Stomach (tissue), 9 donors: ENCODE measurements around the gene S100A8. TPM values are rescaled to one million over a fixed set of nuclear protein-coding genes. Genes with fewer than 3 reads are reported as not detected.

Experiments used
- DNase-seq, 2 donors: peaks; one replicate each; pipeline versions ENCODE4 v3.0.0 to v3.0.0-alpha.2; 2013 to 2019
- H3K27ac ChIP-seq, 5 donors: fragments of 200-600 bp in 4 of 5; sonication (generic) in 4 of 5; one replicate each; pipeline ENCODE4 v1.5.1; 2013 to 2019; ENCODE audit warnings: mild to moderate bottlenecking in 1 of 5, moderate library complexity in 1 of 5
- H3K27me3 ChIP-seq, 3 donors: fragments of 200-600 bp; sonication (generic); one replicate each; pipeline ENCODE4 v1.5.1; 2017 to 2019; ENCODE audit warnings: mixed run types in 1 of 3
- H3K36me3 ChIP-seq, 4 donors: fragments of 200-600 bp; sonication (generic); 1 replicate in 3 of 4; 2 replicates in 1 of 4; pipeline ENCODE4 v1.5.1; 2016 to 2019
- H3K4me1 ChIP-seq, 4 donors: fragments of 200-600 bp; sonication (generic); one replicate each; pipeline ENCODE4 v1.5.1; 2016 to 2019
- H3K4me3 ChIP-seq, 4 donors: fragments of 200-600 bp; sonication (generic) in 3 of 4; one replicate each; pipeline ENCODE4 v1.5.1; 2016 to 2019; ENCODE audit warnings: mild to moderate bottlenecking in 1 of 4
- H3K9me3 ChIP-seq, 4 donors: fragments of 200-600 bp; sonication (generic); one replicate each; pipeline ENCODE4 v1.5.1; 2016 to 2019
- EP300 ChIP-seq: sonication (generic); formaldehyde crosslinking; IDR thresholded peaks from one replicate; pipeline ENCODE4 v1.6.1; 2017; ENCODE audit warnings: antibody characterized with exemption
- POLR2A ChIP-seq, 4 donors: fragments of 450-650 bp; IDR thresholded peaks; one replicate each; pipeline ENCODE4 v1.6.1; 2016; ENCODE audit warnings: antibody characterized with exemption in 4 of 4, control low read depth in 2 of 4, mild to moderate bottlenecking in 1 of 4, moderate library complexity in 1 of 4
- POLR2AphosphoS5 ChIP-seq, 3 donors: sonication (generic); formaldehyde crosslinking; IDR thresholded peaks; one replicate each; pipeline ENCODE4 v1.6.1; 2016; ENCODE audit warnings: antibody characterized with exemption in 3 of 3
- WGBS, 5 donors: extraction: QIAGEN DNeasy Blood & Tissue Kit in 3 of 5; methylation state at CpG; one replicate each; pipeline versions ENCODE4 v1.1.5 to v1.1.7; 2013 to 2018; 5-methylcytosine and 5-hydroxymethylcytosine counted together
- intact Hi-C: fragments of 100-400 bp; cut with DNase I; formaldehyde crosslinking; loops from one replicate; pipeline ENCODE4 v1.15.1; 2023; ENCODE audit warnings: low total_unique reads
- polyA plus RNA-seq, 3 donors: library from polyadenylated mRNA; stranded (reverse); fragments of 200-250 nt; gene quantifications; one replicate each; pipeline ENCODE4 v1.2.3, GENCODE V29; 2013
- small RNA-seq, 4 donors: library from RNA; depleted of rRNA; stranded (forward); fragments of <200 nt; gene quantifications; one replicate each; pipeline ENCODE3, GENCODE V24; 2016
- total RNA-seq, 5 donors: library from RNA; depleted of rRNA; stranded (reverse); fragments of >200 nt; gene quantifications; one replicate each; pipeline versions ENCODE4 v1.1.0 to v1.2.3, GENCODE V29; 2014 to 2016
- TF ChIP-seq, protein P1 (sequence below), 7 experiments: fragments of 450-650 bp in 4 of 7; fragments of 200-600 bp in 3 of 7; sonication (generic) in 3 of 7; IDR thresholded peaks; one replicate each; pipeline ENCODE4 v1.5.1; 2016 to 2019; ENCODE audit warnings: antibody characterized with exemption in 7 of 7, control low read depth in 2 of 7, mild to moderate bottlenecking in 1 of 7
- donor health status: healthy with polysubstance abuse.
- donor health status: Bipolar disorder and iron deficiency.
- donor health status: healthy.

Gene S100A8
- total and polyA plus RNA-seq, 8 donors = 16.8 to 21,822 (median 86.4) TPM; not detected in 1

DNA sequence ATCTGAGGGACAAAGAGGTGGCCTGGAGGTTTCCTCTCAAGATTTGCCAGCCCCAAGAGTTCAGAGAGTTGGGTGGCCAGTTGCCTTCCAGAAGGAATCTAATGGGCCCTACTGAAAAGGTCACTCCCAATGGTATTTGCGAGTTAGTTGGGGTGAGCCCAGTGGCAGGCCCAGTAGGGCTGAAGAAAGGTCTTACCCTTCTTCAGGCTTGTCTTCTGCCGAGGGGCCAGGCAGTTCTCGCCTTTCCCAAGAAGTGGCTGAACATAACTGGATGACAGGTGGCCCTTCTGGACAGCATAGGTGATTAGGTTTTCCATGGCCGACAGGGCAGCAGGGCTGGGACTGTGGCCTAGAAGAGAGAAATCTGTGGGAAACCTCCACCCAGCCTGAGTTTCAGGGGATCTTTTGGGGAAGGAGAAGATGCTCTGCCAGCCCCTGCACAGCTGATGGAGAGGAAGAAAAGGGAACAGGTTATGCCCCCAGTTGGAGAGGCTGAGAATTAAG lies 49.4 kb downstream of the S100A8 start:
- TF ChIP-seq, protein P1, sequence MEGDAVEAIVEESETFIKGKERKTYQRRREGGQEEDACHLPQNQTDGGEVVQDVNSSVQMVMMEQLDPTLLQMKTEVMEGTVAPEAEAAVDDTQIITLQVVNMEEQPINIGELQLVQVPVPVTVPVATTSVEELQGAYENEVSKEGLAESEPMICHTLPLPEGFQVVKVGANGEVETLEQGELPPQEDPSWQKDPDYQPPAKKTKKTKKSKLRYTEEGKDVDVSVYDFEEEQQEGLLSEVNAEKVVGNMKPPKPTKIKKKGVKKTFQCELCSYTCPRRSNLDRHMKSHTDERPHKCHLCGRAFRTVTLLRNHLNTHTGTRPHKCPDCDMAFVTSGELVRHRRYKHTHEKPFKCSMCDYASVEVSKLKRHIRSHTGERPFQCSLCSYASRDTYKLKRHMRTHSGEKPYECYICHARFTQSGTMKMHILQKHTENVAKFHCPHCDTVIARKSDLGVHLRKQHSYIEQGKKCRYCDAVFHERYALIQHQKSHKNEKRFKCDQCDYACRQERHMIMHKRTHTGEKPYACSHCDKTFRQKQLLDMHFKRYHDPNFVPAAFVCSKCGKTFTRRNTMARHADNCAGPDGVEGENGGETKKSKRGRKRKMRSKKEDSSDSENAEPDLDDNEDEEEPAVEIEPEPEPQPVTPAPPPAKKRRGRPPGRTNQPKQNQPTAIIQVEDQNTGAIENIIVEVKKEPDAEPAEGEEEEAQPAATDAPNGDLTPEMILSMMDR (IDR thresholded peaks at IDR 0.05) = no peak
- TF ChIP-seq POLR2AphosphoS5 (IDR thresholded peaks at IDR 0.05) = no peak
- TF ChIP-seq EP300 = no peak
- no peak for TF ChIP-seq POLR2A (IDR thresholded peaks at IDR 0.05)
- DNase-seq = no peak
- Histone ChIP-seq H3K27ac (no peak overlapping the region), H3K4me3 (no peak overlapping the region), H3K27me3 (peaks cover 0 to 37% (median 0%) of the 10 kb centered on the region in 3 donors), H3K36me3 (no peaks in the 10 kb centered on the region), H3K9me3 (no peaks in the 10 kb centered on the region), H3K4me1 (peaks cover 0 to 14% (median 0%) of the 10 kb centered on the region in 4 donors)
- WGBS, 5 donors = 84 to 95% (median 88%) methylated on average over 4 of the region's 4 CpGs
- intact Hi-C loops = no loop called here

DNA sequence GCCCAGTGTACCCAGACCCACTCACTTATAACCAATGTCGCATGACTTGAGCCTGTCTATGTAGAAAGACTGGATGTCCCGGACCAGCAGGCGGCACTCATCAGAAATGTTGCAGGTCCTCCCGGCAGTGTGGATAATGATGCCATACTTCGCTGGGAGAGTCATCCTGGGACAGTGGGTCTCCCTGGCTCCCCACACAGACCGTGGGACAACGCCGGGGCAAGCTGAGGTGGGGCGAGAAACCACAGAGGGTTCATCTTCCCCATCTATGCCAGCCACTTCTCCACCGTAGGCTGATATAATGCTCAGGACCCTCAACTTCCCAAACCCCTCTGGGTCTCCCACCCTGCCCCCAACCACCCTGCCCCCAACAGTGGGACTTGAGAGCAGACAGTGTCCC lies 50.5 kb downstream of the S100A8 start:
- H3K36me3 ChIP-seq = no peaks in the 10 kb centered on the region
- TF ChIP-seq EP300 (no peak), POLR2A (IDR thresholded peaks at IDR 0.05) (no peak), POLR2AphosphoS5 (IDR thresholded peaks at IDR 0.05) (no peak)
- TF ChIP-seq, protein P1 (IDR thresholded peaks at IDR 0.05) = no peak
- no peak overlapping the region for H3K4me3 ChIP-seq
- intact Hi-C loops = no loop called here
- peaks cover 0 to 12% (median 0%) of the 10 kb centered on the region in 4 donors for H3K4me1 ChIP-seq
- no peak overlapping the region for H3K27ac ChIP-seq
- peaks cover 0 to 26% (median 0%) of the 10 kb centered on the region in 3 donors for H3K27me3 ChIP-seq
- WGBS, 5 donors = 81 to 96% (median 88%) methylated on average over 10 of the region's 10 CpGs
- no peak for DNase-seq
- H3K9me3 ChIP-seq = no peaks in the 10 kb centered on the region

Small RNA genes lying within 50 kb of the gene (small RNA-seq; reads per million reads assigned to genes)
- 0 reads per million in 4 donors for gene S100A15A

Other genes starting within 250 kb of the S100A8 start
- not detected for gene SPRR2G, start 240.2 kb downstream of the S100A8 start, total RNA-seq
- gene SPRR2G, start 240.2 kb downstream of the S100A8 start, polyA plus RNA-seq = under 1 TPM in 1 of 3 donors, not detected in 2; 0.75 TPM
- not detected for gene LELP1, start 187.6 kb downstream of the S100A8 start, total RNA-seq
- gene LELP1, start 187.6 kb downstream of the S100A8 start, polyA plus RNA-seq = not detected
- not detected for gene PRR9, start 173.5 kb downstream of the S100A8 start, total RNA-seq
- not detected for gene PRR9, start 173.5 kb downstream of the S100A8 start, polyA plus RNA-seq
- not detected for gene LORICRIN, start 131.4 kb downstream of the S100A8 start, total RNA-seq
- gene LORICRIN, start 131.4 kb downstream of the S100A8 start, polyA plus RNA-seq = not detected
- not detected for gene PGLYRP3, start 78.1 kb downstream of the S100A8 start, total RNA-seq
- 1 to 10 TPM in 1 of 3 donors, not detected in 2; 1.6 TPM for gene PGLYRP3, start 78.1 kb downstream of the S100A8 start, polyA plus RNA-seq
- gene PGLYRP4, start 42.2 kb downstream of the S100A8 start, total RNA-seq = not detected
- 1 to 10 TPM in 1 of 3 donors, not detected in 2; 4.3 TPM for gene PGLYRP4, start 42.2 kb downstream of the S100A8 start, polyA plus RNA-seq
- 100 to 1,000 TPM in 3 of 5 donors, 10 to 100 TPM in 1, not detected in 1; 17.4 to 298 (median 146) TPM for gene S100A9, start 33.2 kb downstream of the S100A8 start, total RNA-seq
- 1,000 to 10,000 TPM in 1 of 3 donors, 100 to 1,000 TPM in 2; 276 to 9,878 (median 780) TPM for gene S100A9, start 33.2 kb downstream of the S100A8 start, polyA plus RNA-seq
- 1 to 10 TPM in 1 of 5 donors, not detected in 4; 9.0 TPM for gene S100A12, start 15.5 kb downstream of the S100A8 start, total RNA-seq
- 10 to 100 TPM in 2 of 3 donors, 1 to 10 TPM in 1; 8.2 to 58.3 (median 23.5) TPM for gene S100A12, start 15.5 kb downstream of the S100A8 start, polyA plus RNA-seq
- not detected for gene S100A7A, start 25.4 kb upstream of the S100A8 start, total RNA-seq
- gene S100A7A, start 25.4 kb upstream of the S100A8 start, polyA plus RNA-seq = under 1 TPM in 1 of 3 donors, not detected in 2; 0.20 TPM
- gene S100A7, start 69.6 kb upstream of the S100A8 start, total RNA-seq = not detected
- 100 to 1,000 TPM in 1 of 3 donors, not detected in 2; 107 TPM for gene S100A7, start 69.6 kb upstream of the S100A8 start, polyA plus RNA-seq
- 100 to 1,000 TPM; 154 to 680 (median 330) TPM for gene S100A6, start 144.9 kb upstream of the S100A8 start, total RNA-seq
- 1,000 to 10,000 TPM; 1,447 to 2,520 (median 1,620) TPM for gene S100A6, start 144.9 kb upstream of the S100A8 start, polyA plus RNA-seq
- not detected for gene S100A5, start 149.9 kb upstream of the S100A8 start, total RNA-seq
- not detected for gene S100A5, start 149.9 kb upstream of the S100A8 start, polyA plus RNA-seq
- 10 to 100 TPM in 4 of 5 donors, 1 to 10 TPM in 1; 9.9 to 53.3 (median 19.4) TPM for gene S100A4, start 154.7 kb upstream of the S100A8 start, total RNA-seq
- 100 to 1,000 TPM; 145 to 541 (median 274) TPM for gene S100A4, start 154.7 kb upstream of the S100A8 start, polyA plus RNA-seq
- gene S100A3, start 158.2 kb upstream of the S100A8 start, total RNA-seq = not detected
- 10 to 100 TPM in 1 of 3 donors, 1 to 10 TPM in 2; 2.6 to 15.0 (median 5.4) TPM for gene S100A3, start 158.2 kb upstream of the S100A8 start, polyA plus RNA-seq
- 10 to 100 TPM in 1 of 5 donors, 1 to 10 TPM in 1, not detected in 3; 2.2 to 12.7 TPM for gene S100A2, start 174.8 kb upstream of the S100A8 start, total RNA-seq
- 1,000 to 10,000 TPM in 1 of 3 donors, 1 to 10 TPM in 2; 4.9 to 1,809 (median 8.3) TPM for gene S100A2, start 174.8 kb upstream of the S100A8 start, polyA plus RNA-seq
- 100 to 1,000 TPM in 1 of 5 donors, 10 to 100 TPM in 2, 1 to 10 TPM in 2; 8.9 to 192 (median 47.9) TPM for gene S100A16, start 222.1 kb upstream of the S100A8 start, total RNA-seq
- 100 to 1,000 TPM; 145 to 361 (median 188) TPM for gene S100A16, start 222.1 kb upstream of the S100A8 start, polyA plus RNA-seq
- gene S100A14, start 225.3 kb upstream of the S100A8 start, total RNA-seq = 100 to 1,000 TPM in 1 of 5 donors, 10 to 100 TPM in 3, 1 to 10 TPM in 1; 8.8 to 488 (median 29.0) TPM
- gene S100A14, start 225.3 kb upstream of the S100A8 start, polyA plus RNA-seq = 100 to 1,000 TPM in 2 of 3 donors, 10 to 100 TPM in 1; 70.2 to 751 (median 244) TPM
- 10 to 100 TPM; 18.7 to 54.6 (median 23.5) TPM for gene S100A13, start 236.4 kb upstream of the S100A8 start, total RNA-seq
- gene S100A13, start 236.4 kb upstream of the S100A8 start, polyA plus RNA-seq = 100 to 1,000 TPM; 140 to 271 (median 207) TPM
- gene S100A1, start 237.4 kb upstream of the S100A8 start, total RNA-seq = not detected
- gene S100A1, start 237.4 kb upstream of the S100A8 start, polyA plus RNA-seq = 10 to 100 TPM in 2 of 3 donors, 1 to 10 TPM in 1; 5.7 to 64.8 (median 45.5) TPM
- gene CHTOP, start 243.0 kb upstream of the S100A8 start, total RNA-seq = 100 to 1,000 TPM in 1 of 5 donors, 10 to 100 TPM in 4; 21.7 to 111 (median 74.3) TPM
- gene CHTOP, start 243.0 kb upstream of the S100A8 start, polyA plus RNA-seq = 10 to 100 TPM; 41.3 to 53.2 (median 46.0) TPM